NCI-H69 (cell line): Measurements from ENCODE around the gene OSBP2.
"Not testable (repeated sequence)": the region's sequence is repeated elsewhere in the genome, so short reads cannot be mapped to it uniquely, and the experiment has no call there.

ENCODE experiments used
- DNase-seq: peaks from one replicate; lab custom pipeline; 2025; lab: John Stamatoyannopoulos, UW

The OSBP2 gene

DNA sequence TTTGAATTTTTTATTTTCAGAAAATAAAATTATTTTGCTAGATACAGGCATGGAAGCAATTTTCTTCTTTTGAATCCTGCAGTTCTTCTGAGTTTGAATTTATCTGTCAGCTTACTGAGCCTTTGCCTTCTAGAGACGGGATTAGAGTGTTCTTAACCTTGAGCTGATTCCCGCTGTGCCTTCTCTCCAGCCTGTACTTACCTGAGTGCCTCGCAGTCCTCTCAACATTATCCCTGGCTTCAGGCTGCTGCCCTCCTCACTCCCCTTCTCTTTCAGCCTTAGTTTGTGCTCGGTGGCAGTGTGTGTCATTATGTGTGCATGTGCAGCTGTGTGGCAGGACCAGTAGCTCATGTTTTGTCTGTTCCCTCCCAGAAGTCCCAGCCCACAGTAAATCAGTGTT, 24.3 kb downstream of the OSBP2 start:
- no peak for DNase-seq

- no peak for DNase-seq
Measured at GRCh38 chr22:30720263-30720837, 25.7 kb downstream of the OSBP2 start.

GRCh38 chr22:30721741-30722140, 27.1 kb downstream of the OSBP2 start:
- DNase-seq, result no peak

DNA sequence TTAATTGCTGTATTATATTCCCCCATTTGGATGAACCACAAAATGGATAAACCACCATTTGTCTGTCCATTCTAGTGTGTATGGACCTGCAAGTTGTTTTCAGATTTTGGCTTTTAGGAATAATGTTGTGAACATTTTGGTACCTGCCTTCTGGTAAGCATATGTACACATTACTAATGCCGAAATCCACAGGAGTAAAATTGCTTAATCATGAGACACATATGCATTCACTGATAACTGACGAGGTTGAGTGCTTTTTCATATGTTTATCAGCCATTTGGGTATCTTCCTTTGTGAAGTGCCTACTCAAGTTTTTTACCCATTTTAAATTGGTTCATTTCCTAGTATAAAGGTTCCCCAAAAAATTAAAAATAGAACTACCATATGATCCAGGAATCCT, 34.2 kb downstream of the OSBP2 start:
- DNase-seq, result no peak

DNA sequence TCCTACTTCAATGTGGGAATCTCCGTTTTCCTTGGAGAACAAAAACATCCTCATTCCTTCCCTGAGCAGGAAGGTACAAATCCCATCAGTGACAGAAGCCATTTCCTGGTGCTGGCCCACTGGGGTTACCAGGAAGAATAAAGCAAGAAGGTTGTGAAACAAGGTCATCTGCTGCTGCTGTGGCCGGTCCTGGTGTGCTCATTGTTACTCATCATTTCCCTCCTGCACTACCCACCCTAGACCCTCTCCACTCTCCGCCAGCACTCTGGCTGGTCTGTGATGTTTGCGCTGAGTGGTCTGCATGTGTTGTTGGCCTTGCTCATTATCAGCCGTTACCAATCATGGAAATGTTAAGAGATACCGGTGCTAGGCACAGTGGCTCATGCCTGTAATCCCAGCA, 37.0 kb downstream of the OSBP2 start:
- DNase-seq, result no peak

DNA sequence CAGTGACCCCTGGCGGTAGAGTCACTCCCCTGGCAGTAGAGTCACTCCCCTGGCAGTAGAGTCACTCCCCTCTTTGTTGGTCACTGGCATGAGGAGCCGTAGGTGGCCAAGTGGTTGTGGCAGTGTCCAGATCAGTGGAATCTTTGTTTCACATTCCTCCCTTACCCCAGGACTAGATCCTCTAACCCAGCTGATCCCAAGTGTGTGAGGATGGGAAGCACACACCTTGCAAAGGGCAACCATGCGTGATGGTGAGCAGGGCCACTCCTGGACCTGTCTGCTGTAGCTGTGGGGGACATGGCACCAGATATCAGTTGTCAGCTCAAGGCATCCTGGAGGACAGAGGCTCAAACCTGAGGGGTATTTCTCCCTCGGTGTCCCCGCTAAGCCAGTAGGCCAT, 37.8 kb downstream of the OSBP2 start:
- no peak for DNase-seq

DNA sequence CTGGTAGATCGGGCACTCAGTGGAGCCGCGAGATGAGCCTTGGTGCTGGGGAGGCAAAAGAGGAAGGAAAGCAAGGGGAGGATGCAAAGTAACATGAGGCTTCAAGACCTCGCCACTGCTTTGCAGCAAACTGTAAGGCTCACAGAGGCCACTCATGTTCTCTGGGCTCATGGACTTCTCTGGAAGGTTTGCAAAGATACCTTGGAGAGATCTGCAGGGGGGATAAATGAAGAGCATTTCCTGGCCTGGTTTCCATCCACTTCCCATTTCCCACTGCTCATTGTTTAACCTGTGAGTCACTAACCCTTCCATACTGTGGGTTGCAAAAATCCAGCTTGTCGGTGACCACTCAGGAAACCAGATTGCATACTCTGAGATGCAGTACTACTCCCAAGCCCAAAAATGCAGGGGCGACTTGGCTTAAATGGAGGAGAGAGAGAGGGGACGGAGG, 38.5 kb downstream of the OSBP2 start:
- DNase-seq, result no peak

- not testable (repeated sequence) for DNase-seq
Measured at GRCh38 chr22:30740007-30740406, 45.3 kb downstream of the OSBP2 start.

DNA sequence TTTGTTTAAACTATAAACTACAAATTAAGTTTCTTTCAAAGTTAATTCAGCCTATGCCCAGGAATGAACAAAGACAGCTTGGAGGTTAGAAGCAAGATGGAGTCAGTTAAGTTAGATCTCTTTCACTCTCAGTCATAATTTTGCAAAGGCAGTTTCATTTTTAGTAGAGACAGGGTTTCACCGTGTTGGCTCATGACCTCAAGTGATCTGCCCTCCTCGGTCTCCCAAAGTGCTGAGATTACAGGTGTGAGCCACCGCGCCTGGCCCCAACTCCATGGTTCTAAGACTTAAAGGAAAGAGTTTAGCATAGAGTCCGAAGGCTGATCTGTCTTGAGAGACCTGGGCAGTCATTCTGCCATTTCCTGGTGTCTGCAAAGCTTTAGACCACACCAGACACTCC, 45.8 kb downstream of the OSBP2 start:
- DNase-seq, result not testable (repeated sequence)

DNA sequence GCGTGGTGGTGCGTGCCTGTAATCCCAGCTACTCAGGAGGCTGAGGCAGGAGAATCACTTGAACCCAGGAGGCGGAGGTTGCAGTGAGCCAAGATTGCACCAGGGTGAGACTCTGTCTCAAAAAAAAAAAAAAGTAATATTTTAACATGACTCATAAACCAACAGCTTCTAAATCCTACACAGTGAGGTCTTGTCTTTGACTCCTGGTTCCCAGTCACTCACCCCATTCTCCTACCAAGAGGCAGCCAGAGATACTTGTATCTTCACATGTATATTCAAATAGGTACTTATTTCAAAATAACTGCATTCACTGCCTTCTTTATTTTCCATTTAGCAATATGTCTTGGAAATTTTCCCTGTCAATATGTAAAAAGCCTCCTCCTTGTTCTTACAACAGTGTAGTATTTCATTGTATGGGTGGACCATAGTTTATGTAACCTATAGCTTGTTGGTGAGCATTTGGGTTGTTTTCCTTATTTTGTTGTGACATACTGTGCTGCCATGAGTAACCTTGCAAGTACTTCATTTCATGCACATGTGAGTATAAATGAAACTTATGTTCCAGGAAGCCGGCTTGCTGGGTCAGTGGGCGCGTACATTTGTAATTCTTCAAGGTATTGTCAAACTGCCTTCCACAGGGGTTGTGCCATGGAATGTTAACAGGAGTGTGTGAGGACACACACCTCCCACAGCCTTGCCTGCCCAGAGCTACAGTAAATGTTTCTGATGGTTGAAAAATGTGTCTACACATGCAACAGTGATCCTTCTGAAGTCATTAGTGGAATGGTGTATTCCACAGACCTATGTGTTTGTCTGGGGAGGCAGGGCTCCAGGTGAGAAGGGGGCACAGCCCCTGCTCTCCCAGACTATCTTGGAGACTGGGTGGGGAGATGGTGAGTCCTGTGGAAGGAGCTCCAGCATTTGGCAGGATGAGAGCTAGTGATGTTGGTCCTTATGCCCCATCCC, 47.9 kb downstream of the OSBP2 start:
- DNase-seq, result no peak

- DNase-seq, result no peak
Measured at GRCh38 chr22:30743257-30744020, 48.8 kb downstream of the OSBP2 start.

GRCh38 chr22:30744224-30744623, 49.5 kb downstream of the OSBP2 start:
- no peak for DNase-seq

DNA sequence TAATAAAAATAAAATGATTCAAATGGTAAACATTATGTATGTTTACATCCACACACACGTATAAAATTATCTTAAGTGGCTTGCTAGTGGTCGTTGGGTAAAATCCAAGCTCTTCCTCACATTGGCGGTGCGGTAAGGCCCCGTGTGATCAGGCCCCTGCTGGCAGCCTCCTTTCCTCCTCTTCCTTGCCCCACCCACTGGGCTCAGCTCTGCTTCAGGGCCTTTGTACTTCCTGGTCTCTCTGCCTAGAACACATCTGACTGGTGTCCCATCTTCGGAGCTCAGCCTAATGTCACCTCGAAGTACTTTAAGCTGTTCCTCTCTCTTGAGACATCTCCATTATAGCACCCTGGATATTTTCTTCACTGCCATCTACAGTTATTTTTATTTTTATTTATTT, 52.8 kb downstream of the OSBP2 start:
- DNase-seq, result no peak

- no peak for DNase-seq
Measured at GRCh38 chr22:30749272-30749671, 54.6 kb downstream of the OSBP2 start.

DNA sequence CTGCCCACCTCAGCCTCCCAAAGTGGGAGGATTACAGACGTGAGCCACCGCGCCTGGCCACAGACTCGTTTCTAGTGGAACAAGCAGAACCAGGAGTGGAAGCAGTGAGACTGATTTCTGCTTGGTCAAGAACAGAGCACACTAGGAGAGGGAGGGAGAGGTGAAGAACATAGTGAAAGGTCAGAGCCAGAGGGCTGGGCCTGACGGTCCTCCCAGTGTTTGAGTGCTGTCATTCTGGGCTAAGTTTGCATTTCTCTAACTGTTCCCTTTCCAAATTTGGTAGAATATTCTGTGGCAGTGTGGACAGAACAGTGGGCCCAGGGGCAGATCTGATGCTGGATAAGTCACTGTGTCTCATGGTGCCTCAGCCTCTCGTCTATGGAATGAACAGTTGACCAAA, 55.2 kb downstream of the OSBP2 start:
- DNase-seq, result no peak

GRCh38 chr22:30751529-30751928, 56.9 kb downstream of the OSBP2 start:
- no peak for DNase-seq

GRCh38 chr22:30752771-30753170, 58.1 kb downstream of the OSBP2 start:
- no peak for DNase-seq

- no peak for DNase-seq
Measured at GRCh38 chr22:30753701-30754100, 59.0 kb downstream of the OSBP2 start.

- DNase-seq, result no peak
Measured at GRCh38 chr22:30754521-30754920, 59.8 kb downstream of the OSBP2 start.

DNA sequence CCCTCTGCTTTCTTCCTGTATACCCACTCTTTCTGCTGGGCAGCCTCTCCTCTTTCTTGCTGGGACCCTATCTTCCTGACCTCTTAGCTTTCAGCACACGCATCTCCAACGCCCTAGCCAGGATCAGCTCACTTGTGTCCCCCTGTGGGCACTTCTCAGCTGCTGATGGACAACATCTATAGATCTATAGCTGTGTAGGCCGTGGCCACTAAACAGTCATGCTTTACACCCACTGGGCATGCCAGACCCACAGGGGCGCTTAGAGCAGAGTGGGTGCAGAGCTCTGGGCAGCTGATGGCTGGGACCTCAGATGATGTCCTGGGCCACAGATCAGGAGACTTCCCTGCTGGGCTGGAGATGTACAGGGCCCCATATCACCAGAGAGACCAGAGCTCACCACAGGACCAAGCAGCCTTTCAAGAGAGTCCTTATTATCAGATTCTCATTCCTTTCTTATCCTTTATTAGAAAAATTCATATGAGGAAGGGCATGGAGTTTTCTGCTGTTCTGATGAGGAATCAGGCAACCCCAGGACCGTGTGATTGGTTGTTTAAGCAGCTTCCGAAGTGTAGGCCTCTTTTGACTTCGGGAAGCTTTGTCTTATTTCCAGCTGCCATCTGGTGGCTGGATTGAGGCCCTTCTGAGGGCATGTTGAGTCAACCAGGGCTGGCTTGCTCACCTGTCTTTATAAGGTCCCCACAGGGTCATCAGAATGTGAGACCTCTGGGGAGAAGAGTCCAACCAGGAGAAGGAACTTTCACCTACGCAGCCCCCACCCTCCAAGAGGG, 60.5 kb downstream of the OSBP2 start:
- peak; percentile 81 for DNase-seq

- DNase-seq, result no peak
Measured at GRCh38 chr22:30755759-30756124, 61.1 kb downstream of the OSBP2 start.
